Endothelial cell of umbilical vein (primary cell): ENCODE data around the gene SORCS2.

Source experiments
- CTCF ChIP-seq, 2 donors: IDR thresholded peaks; 1 replicate in 1 of 2; 2 replicates in 1 of 2; pipeline ENCODE4 v1.5.1; 2011; ENCODE audit warnings: low read length in 2 of 2, mild to moderate bottlenecking in 2 of 2, moderate library complexity in 2 of 2, control low read depth in 1 of 2, inconsistent platforms in 1 of 2, low read depth in 1 of 2; ENCODE audit not compliant: insufficient read depth in 1 of 2; ENCODE audit errors: extremely low read depth in 1 of 2
- FOS ChIP-seq: IDR thresholded peaks from 2 replicates; pipeline ENCODE4 v1.6.1; 2011; ENCODE audit warnings: mild to moderate bottlenecking, low read length, moderate library complexity, borderline replicate concordance; ENCODE audit not compliant: insufficient read depth
- GATA2 ChIP-seq: IDR thresholded peaks from 2 replicates; pipeline ENCODE4 v1.7.0; 2011; ENCODE audit warnings: low read depth, mild to moderate bottlenecking, moderate library complexity, mixed read lengths, low read length; ENCODE audit not compliant: insufficient read length, insufficient read depth
- MAX ChIP-seq: IDR thresholded peaks from 2 replicates; pipeline ENCODE4 v1.6.1; 2011; ENCODE audit not compliant: insufficient read depth, insufficient read length
- MYC ChIP-seq: IDR thresholded peaks from one replicate; pipeline ENCODE4 v1.6.1; 2011; ENCODE audit warnings: mild to moderate bottlenecking, low read depth, low read length
- POLR2AphosphoS5 ChIP-seq: IDR thresholded peaks from 2 replicates; pipeline ENCODE4 v1.6.1; 2012; ENCODE audit warnings: low read depth, mild to moderate bottlenecking, control low read depth, low read length, moderate library complexity; ENCODE audit not compliant: insufficient read depth

GRCh38 chr4:7397206-7398103, 205.1 kb downstream of the SORCS2 start:
- TF ChIP-seq CTCF (IDR thresholded peaks at IDR 0.05; ENCODE audit: extremely low read depth in 1 of 2, insufficient read depth in 1 of 2, low read depth in 1 of 2, low read length in 2 of 2) (no peak), FOS (no peak), POLR2AphosphoS5 (no peak), MYC (no peak), MAX (no peak), GATA2 (no peak)
